Chondrocyte (in vitro differentiated cells): ENCODE results near the gene INO80D. TPM values are rescaled to one million over a fixed set of nuclear protein-coding genes. Genes with fewer than 3 reads are reported as not detected.
"Not testable (repeated sequence)": the region's sequence is repeated elsewhere in the genome, so short reads cannot be mapped to it uniquely, and the experiment has no call there.

Experiments used
- DNase-seq: peaks from one replicate; pipeline ENCODE4 v3.0.0; 2021; ENCODE audit warnings: mixed read lengths, low spot score
- H3K27ac Mint-ChIP-seq: one replicate; pipeline ENCODE4 v1.8.0; 2021; ENCODE audit warnings: mild to moderate bottlenecking, moderate library complexity, mixed read lengths; ENCODE audit not compliant: unreplicated experiment
- H3K27me3 Mint-ChIP-seq: 2 replicates; pipeline ENCODE4 v1.8.0; 2021; ENCODE audit warnings: low read depth, mixed read lengths
- H3K36me3 Mint-ChIP-seq: 2 replicates; pipeline ENCODE4 v1.8.0; 2021; ENCODE audit warnings: low read depth, mixed read lengths
- H3K4me1 Mint-ChIP-seq: 2 replicates; pipeline ENCODE4 v1.8.0; 2021; ENCODE audit warnings: low read depth, mild to moderate bottlenecking, mixed read lengths
- H3K4me3 Mint-ChIP-seq: one replicate; pipeline ENCODE4 v1.8.0; 2021; ENCODE audit warnings: mild to moderate bottlenecking, moderate library complexity, mixed read lengths; ENCODE audit not compliant: unreplicated experiment
- H3K9me3 Mint-ChIP-seq: 2 replicates; pipeline ENCODE4 v1.8.0; 2021; ENCODE audit warnings: low read depth, mixed read lengths
- CTCF ChIP-seq: fragments of 200-600 bp; sonication (generic); IDR thresholded peaks from 2 replicates; pipeline ENCODE4 v1.5.0; 2021; ENCODE audit warnings: antibody characterized with exemption, mild to moderate bottlenecking, moderate library complexity
- total RNA-seq: library from RNA; stranded (reverse); gene quantifications from 3 replicates; pipeline ENCODE4 v1.2.1, GENCODE V29; 2021

Gene INO80D
- total RNA-seq, 1 donor from 2014 or later: 14.5 TPM

GRCh38 chr2:205988274-205988673, 97.7 kb downstream of the INO80D start:
- no peak overlapping the region for H3K27ac Mint-ChIP-seq
- TF ChIP-seq CTCF: no peak
- no peak overlapping the region for H3K4me3 Mint-ChIP-seq
- H3K4me1 Mint-ChIP-seq: no peaks in the 10 kb centered on the region
- H3K36me3 Mint-ChIP-seq: peaks cover 5% of the 10 kb centered on the region
- no peaks in the 10 kb centered on the region for H3K9me3 Mint-ChIP-seq
- no peaks in the 10 kb centered on the region for H3K27me3 Mint-ChIP-seq
- no peak for DNase-seq

GRCh38 chr2:205986334-205986733, 99.6 kb downstream of the INO80D start:
- H3K36me3 Mint-ChIP-seq, H3K27ac Mint-ChIP-seq, H3K4me1 Mint-ChIP-seq, H3K4me3 Mint-ChIP-seq, DNase-seq, H3K27me3 Mint-ChIP-seq, H3K9me3 Mint-ChIP-seq: not testable (repeated sequence)

GRCh38 chr2:205984381-205984780, 101.6 kb downstream of the INO80D start:
- Mint-ChIP-seq H3K4me3 (no peak overlapping the region), H3K36me3 (no peaks in the 10 kb centered on the region), H3K27me3 (no peaks in the 10 kb centered on the region), H3K27ac (no peak overlapping the region), H3K4me1 (no peaks in the 10 kb centered on the region), H3K9me3 (no peaks in the 10 kb centered on the region)
- no peak for DNase-seq
- no peak for TF ChIP-seq CTCF

- Mint-ChIP-seq H3K9me3 (no peaks in the 10 kb centered on the region), H3K27me3 (no peaks in the 10 kb centered on the region), H3K4me3 (no peak overlapping the region), H3K27ac (no peak overlapping the region), H3K4me1 (no peaks in the 10 kb centered on the region), H3K36me3 (no peaks in the 10 kb centered on the region)
- no peak for DNase-seq
- no peak for TF ChIP-seq CTCF
Measured at GRCh38 chr2:205982776-205983327, 103.1 kb downstream of the INO80D start.

GRCh38 chr2:205978728-205979127, 107.2 kb downstream of the INO80D start:
- not testable (repeated sequence) for H3K9me3 Mint-ChIP-seq, H3K4me3 Mint-ChIP-seq, DNase-seq, H3K36me3 Mint-ChIP-seq, H3K27ac Mint-ChIP-seq, H3K27me3 Mint-ChIP-seq
- H3K4me1 Mint-ChIP-seq: peaks cover 11% of the 10 kb centered on the region

- not testable (repeated sequence) for H3K36me3 Mint-ChIP-seq, H3K27ac Mint-ChIP-seq, H3K9me3 Mint-ChIP-seq, H3K27me3 Mint-ChIP-seq, DNase-seq, H3K4me3 Mint-ChIP-seq
- peaks cover 11% of the 10 kb centered on the region for H3K4me1 Mint-ChIP-seq
Measured at GRCh38 chr2:205977699-205978098, 108.3 kb downstream of the INO80D start.

- H3K4me1 Mint-ChIP-seq: peaks cover 11% of the 10 kb centered on the region
- not testable (repeated sequence) for H3K9me3 Mint-ChIP-seq, H3K4me3 Mint-ChIP-seq, H3K27me3 Mint-ChIP-seq, DNase-seq, H3K27ac Mint-ChIP-seq, H3K36me3 Mint-ChIP-seq
Measured at GRCh38 chr2:205976934-205977659, 108.9 kb downstream of the INO80D start.
